A549 (cell line): Measurements from ENCODE around the gene SUGCT.

ENCODE experiments used
- BHLHE40 ChIP-seq: IDR thresholded peaks from 2 replicates; pipeline ENCODE4 v1.6.1; 2012; ENCODE audit warnings: low read depth, low read length, inconsistent platforms
- JUN ChIP-seq, 2 experiments: fragments of >200 bp; sonication (Bioruptor Twin); formaldehyde crosslinking; IDR thresholded peaks; 2 replicates in 1 of 2; 3 replicates in 1 of 2; pipeline ENCODE4 v1.6.1; 2016 to 2017
- TF ChIP-seq, protein P1 (sequence below): fragments of >200 bp; sonication (Bioruptor Twin); formaldehyde crosslinking; IDR thresholded peaks from 3 replicates; pipeline ENCODE4 v1.5.1; 2016

DNA sequence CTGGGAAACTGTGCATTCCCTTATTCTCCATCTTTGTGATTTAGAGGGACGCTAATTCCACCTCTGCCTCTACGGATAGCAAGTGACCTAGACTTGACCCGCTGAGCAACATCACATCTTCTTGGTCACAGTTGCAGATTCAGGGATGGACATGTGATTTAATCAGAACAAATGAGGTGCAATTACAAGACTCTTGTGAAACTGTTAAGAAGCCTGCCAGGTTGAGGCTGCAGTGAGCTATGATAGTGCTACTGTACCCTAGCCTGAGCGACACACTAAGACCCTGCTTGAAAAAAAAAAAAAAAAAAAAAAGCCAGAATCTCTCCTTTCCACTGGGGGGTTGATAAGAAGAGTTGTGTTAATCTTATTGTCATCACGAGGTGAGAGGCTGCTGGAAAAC lies 14.8 kb upstream of the SUGCT start:
- TF ChIP-seq, protein P1, sequence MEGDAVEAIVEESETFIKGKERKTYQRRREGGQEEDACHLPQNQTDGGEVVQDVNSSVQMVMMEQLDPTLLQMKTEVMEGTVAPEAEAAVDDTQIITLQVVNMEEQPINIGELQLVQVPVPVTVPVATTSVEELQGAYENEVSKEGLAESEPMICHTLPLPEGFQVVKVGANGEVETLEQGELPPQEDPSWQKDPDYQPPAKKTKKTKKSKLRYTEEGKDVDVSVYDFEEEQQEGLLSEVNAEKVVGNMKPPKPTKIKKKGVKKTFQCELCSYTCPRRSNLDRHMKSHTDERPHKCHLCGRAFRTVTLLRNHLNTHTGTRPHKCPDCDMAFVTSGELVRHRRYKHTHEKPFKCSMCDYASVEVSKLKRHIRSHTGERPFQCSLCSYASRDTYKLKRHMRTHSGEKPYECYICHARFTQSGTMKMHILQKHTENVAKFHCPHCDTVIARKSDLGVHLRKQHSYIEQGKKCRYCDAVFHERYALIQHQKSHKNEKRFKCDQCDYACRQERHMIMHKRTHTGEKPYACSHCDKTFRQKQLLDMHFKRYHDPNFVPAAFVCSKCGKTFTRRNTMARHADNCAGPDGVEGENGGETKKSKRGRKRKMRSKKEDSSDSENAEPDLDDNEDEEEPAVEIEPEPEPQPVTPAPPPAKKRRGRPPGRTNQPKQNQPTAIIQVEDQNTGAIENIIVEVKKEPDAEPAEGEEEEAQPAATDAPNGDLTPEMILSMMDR, result no peak
- TF ChIP-seq JUN (IDR thresholded peaks at IDR 0.05) (no peak), BHLHE40 (no peak)
